ENCODE measurements around the gene SLC39A5.

SLC39A5 gene

DNA sequence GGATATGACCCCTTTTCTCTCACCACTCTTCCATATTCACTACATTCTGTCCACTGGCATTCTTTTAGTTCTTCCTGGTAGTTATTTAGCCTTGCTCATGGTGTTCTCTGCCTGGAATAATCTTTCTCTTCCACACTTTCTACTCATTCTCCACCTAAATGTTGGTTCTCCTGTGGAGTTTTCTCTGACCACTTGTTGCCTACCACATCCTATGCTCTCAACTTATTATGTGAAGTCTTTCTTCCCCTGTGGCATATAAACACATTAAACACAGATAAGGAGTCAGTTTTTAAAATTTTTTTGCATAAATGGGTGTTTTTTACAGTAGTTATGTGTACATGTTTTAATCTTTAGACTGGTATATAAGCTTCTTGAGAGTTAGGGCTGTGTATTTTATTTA is 37.3 kb upstream of the SLC39A5 start:
- no peak for TF ChIP-seq CTCF (IDR thresholded peaks at IDR 0.05)

DNA sequence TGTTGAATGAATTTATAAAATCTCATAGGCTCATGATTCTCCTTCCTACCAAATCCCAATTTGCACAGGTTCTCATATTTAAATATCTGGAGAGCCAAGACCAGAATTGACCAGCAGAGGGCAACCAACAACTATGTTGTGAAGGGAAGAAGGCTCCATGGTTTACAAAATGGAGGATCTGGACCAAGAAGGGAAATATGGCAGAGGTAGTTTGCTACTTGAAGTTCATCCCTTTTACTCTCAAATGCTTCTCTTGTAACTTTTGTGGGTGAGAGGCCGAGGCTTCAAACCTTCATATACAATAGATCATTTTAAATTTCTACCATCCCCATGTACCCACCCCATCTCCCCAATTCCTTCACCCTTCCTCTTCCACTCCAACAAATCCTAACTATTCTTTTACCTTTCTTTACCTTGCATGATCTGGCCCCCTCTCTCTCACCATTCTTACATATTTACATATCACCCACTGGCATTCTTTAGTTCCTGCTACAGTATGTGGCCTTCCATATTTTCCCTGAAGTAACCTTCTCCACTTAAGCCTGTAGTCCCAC is 36.7 kb upstream of the SLC39A5 start:
- TF ChIP-seq CTCF (IDR thresholded peaks at IDR 0.05), result peak; percentile 87

DNA sequence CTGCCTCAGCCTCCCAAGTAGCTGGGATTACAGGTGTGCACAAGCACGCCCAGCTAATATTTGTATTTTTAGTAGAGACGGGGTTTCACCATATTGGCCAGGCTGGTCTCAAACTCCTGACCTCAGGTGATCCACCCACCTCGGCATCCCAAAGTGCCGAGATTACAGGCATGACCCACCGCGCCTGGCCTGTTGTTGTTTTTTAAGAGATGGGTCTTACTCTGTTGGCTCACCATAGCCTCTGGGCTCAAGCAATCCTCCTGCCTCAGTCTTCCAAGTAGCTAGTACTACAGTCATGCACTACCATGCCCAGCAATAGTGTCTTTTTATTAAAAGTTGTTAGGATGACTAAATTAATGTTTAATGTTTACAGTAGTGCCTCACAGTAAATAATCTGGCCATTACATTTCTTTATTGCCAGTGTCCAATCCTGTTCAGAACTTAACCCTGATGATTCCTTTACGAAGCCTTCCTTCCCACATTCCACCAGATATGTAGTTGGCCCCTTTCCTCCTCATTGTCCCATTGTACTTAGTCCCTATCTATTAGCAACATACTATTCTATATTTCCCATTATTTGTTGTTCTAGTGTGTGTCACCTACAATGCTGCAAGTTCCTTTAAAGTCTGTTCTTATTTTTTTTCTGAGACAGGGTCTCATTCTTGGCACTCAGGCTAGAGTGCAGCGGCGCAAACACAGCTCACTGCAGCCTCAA is 31.8 kb upstream of the SLC39A5 start:
- no peak for TF ChIP-seq CTCF (IDR thresholded peaks at IDR 0.05)

GRCh38 chr12:56198836-56199235 is 31.0 kb upstream of the SLC39A5 start:
- TF ChIP-seq CTCF (IDR thresholded peaks at IDR 0.05), result no peak

DNA sequence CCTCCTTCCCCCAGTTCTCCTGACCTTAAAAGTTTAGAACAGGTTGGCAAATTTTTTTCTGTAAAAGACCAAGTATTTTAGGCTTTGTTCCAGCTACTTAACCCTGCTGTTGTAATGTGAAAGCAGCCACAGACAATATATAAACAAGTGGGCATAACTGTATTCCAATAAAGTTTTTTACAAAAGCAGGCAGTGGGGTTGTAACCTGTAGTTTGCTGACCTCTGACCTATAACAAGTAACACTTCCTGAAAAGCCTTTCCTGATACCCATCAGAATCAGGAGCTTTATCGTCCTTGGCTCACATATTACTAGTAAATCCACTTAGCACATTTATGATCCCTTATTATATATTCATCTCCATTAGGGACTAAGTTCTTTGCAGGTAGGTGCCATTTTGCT is 27.5 kb upstream of the SLC39A5 start:
- TF ChIP-seq CTCF (IDR thresholded peaks at IDR 0.05), result no peak

GRCh38 chr12:56202838-56203237 is 27.0 kb upstream of the SLC39A5 start:
- TF ChIP-seq CTCF (IDR thresholded peaks at IDR 0.05), result no peak

DNA sequence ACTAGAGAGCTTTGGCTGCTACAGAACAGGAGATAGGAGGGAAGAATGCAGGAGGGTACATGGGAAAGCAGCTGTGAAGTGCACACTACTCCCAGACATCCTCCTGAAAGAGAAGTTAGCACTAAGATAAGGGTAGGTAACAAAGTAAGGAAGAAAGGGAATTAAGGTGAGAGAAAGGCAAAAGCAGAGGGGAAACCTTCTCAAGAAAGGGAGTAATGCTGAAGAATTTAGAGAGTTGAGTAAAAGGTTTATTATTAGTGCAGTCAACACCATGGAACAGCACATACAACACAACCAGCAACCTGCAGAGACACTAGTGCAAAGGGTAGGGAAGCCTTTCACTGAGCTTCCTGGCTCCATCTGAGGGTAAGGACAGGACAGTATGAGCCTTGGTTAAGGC is 25.6 kb upstream of the SLC39A5 start:
- TF ChIP-seq CTCF (IDR thresholded peaks at IDR 0.05), result no peak
